H9 (cell line): ENCODE measurements around the gene TIPARP. TPM values are rescaled to one million over a fixed set of nuclear protein-coding genes. Genes with fewer than 3 reads are reported as not detected.
A peak's percentile ranks its signal among the peaks of the same experiment; 100 is the strongest.

ENCODE experiments used
- DNase-seq: peaks from one replicate; pipeline ENCODE4 v3.0.0-alpha.2; 2017
- H2AFZ ChIP-seq: one replicate; pipeline ENCODE4 v1.6.1; 2013; ENCODE audit warnings: mild to moderate bottlenecking, low read length, control low read depth, moderate library complexity
- H2AK5ac ChIP-seq: 2 replicates; pipeline ENCODE4 v1.6.1; 2013; ENCODE audit warnings: low read length, control low read depth, mixed read lengths; ENCODE audit not compliant: insufficient read length
- H2BK120ac ChIP-seq: one replicate; pipeline ENCODE4 v1.6.1; 2013; ENCODE audit warnings: low read depth, mild to moderate bottlenecking, low read length, control low read depth, inconsistent platforms; ENCODE audit not compliant: poor library complexity, severe bottlenecking
- H2BK12ac ChIP-seq: 2 replicates; pipeline ENCODE4 v1.6.1; 2013; ENCODE audit warnings: low read length, control low read depth, mixed read lengths, low read depth; ENCODE audit not compliant: insufficient read length
- H2BK15ac ChIP-seq: 2 replicates; pipeline ENCODE4 v1.6.1; 2013; ENCODE audit warnings: low read depth, low read length, control low read depth
- H2BK20ac ChIP-seq: one replicate; pipeline ENCODE4 v1.6.1; 2013; ENCODE audit warnings: low read depth, mild to moderate bottlenecking, low read length, control low read depth, inconsistent platforms; ENCODE audit not compliant: poor library complexity, severe bottlenecking
- H2BK5ac ChIP-seq: 2 replicates; pipeline ENCODE4 v1.6.1; 2013; ENCODE audit warnings: low read length, control low read depth, mixed read lengths; ENCODE audit not compliant: insufficient read length
- H3K14ac ChIP-seq: 2 replicates; pipeline ENCODE4 v1.6.1; 2013; ENCODE audit warnings: low read length, control low read depth; ENCODE audit not compliant: insufficient read depth
- H3K18ac ChIP-seq: 2 replicates; pipeline ENCODE4 v1.6.1; 2013; ENCODE audit warnings: low read depth, mild to moderate bottlenecking, mixed read lengths, low read length, control low read depth; ENCODE audit not compliant: insufficient read length
- H3K23ac ChIP-seq: 2 replicates; pipeline ENCODE4 v1.6.1; 2013; ENCODE audit warnings: low read length, control low read depth, mixed read lengths, low read depth; ENCODE audit not compliant: insufficient read length
- H3K23me2 ChIP-seq: 2 replicates; pipeline ENCODE4 v1.6.1; 2013; ENCODE audit warnings: low read depth, mild to moderate bottlenecking, mixed read lengths, low read length, control low read depth; ENCODE audit not compliant: insufficient read length, poor library complexity, severe bottlenecking
- H3K27ac ChIP-seq: 2 replicates; pipeline ENCODE4 v1.5.1; 2013; ENCODE audit warnings: low read length, control low read depth, mixed read lengths, low read depth; ENCODE audit not compliant: insufficient read length
- H3K27me3 ChIP-seq: 2 replicates; pipeline ENCODE4 v1.6.1; 2013; ENCODE audit warnings: low read length, control low read depth, inconsistent platforms; ENCODE audit not compliant: insufficient read depth
- H3K4ac ChIP-seq: 2 replicates; pipeline ENCODE4 v1.6.1; 2013; ENCODE audit warnings: low read depth, mild to moderate bottlenecking, control low read depth, inconsistent platforms, low read length, moderate library complexity
- H3K4me1 ChIP-seq: 2 replicates; pipeline ENCODE4 v1.6.1; 2013; ENCODE audit warnings: low read length, control low read depth, inconsistent platforms; ENCODE audit not compliant: insufficient read depth
- H3K4me2 ChIP-seq: 2 replicates; pipeline ENCODE4 v1.6.1; 2013; ENCODE audit warnings: low read length, control low read depth, mixed read lengths; ENCODE audit not compliant: insufficient read length, insufficient read depth
- H3K56ac ChIP-seq: 2 replicates; pipeline ENCODE4 v1.6.1; 2013; ENCODE audit warnings: low read depth, mild to moderate bottlenecking, mixed read lengths, low read length, control low read depth; ENCODE audit not compliant: insufficient read length
- H3K79me1 ChIP-seq: 2 replicates; pipeline ENCODE4 v1.6.1; 2013; ENCODE audit warnings: low read depth, mild to moderate bottlenecking, moderate library complexity, low read length, control low read depth, inconsistent platforms; ENCODE audit not compliant: insufficient read depth, poor library complexity, severe bottlenecking
- H3K79me2 ChIP-seq: 2 replicates; pipeline ENCODE4 v1.6.1; 2013; ENCODE audit warnings: low read length, control low read depth, inconsistent platforms; ENCODE audit not compliant: insufficient read depth
- H3K9ac ChIP-seq: 2 replicates; pipeline ENCODE4 v1.6.1; 2013; ENCODE audit warnings: low read length, control low read depth, mixed read lengths; ENCODE audit not compliant: insufficient read length; ENCODE audit errors: extremely low read depth
- H3K9me3 ChIP-seq: one replicate; pipeline ENCODE4 v1.6.1; 2013; ENCODE audit warnings: low read depth, low read length, inconsistent platforms; ENCODE audit not compliant: control insufficient read depth
- H3T11ph ChIP-seq: one replicate; pipeline ENCODE4 v1.6.1; 2013; ENCODE audit warnings: mild to moderate bottlenecking, low read length, control low read depth, inconsistent platforms
- H4K20me1 ChIP-seq: one replicate; pipeline ENCODE4 v1.6.1; 2013; ENCODE audit not compliant: control insufficient read depth, insufficient read length, insufficient read depth
- H4K5ac ChIP-seq: 2 replicates; pipeline ENCODE4 v1.6.1; 2013; ENCODE audit warnings: low read depth, mild to moderate bottlenecking, mixed read lengths, low read length, control low read depth; ENCODE audit not compliant: insufficient read length
- H4K8ac ChIP-seq: replicated peaks from 2 replicates; pipeline ENCODE4 v1.6.1; 2013; ENCODE audit warnings: low read length, control low read depth, mixed read lengths, low read depth; ENCODE audit not compliant: insufficient read length
- H4K91ac ChIP-seq: 2 replicates; pipeline ENCODE4 v1.6.1; 2013; ENCODE audit warnings: low read depth, mild to moderate bottlenecking, moderate library complexity, mixed read lengths, low read length, control low read depth; ENCODE audit not compliant: insufficient read length
- H3K27ac Mint-ChIP-seq, 3 experiments: 2 replicates in 2 of 3; 3 replicates in 1 of 3; pipeline ENCODE4 v1.8.0; 2020 to 2021; ENCODE audit warnings: mixed read lengths in 3 of 3, mild to moderate bottlenecking in 1 of 3, moderate library complexity in 1 of 3
- H3K27me3 Mint-ChIP-seq: 2 replicates; pipeline ENCODE4 v1.8.0; 2021; ENCODE audit warnings: low read depth, mild to moderate bottlenecking, moderate library complexity, mixed read lengths
- H3K36me3 Mint-ChIP-seq, 3 experiments: 2 replicates in 2 of 3; 3 replicates in 1 of 3; pipeline ENCODE4 v1.8.0; 2020 to 2021; ENCODE audit warnings: low read depth in 3 of 3, mixed read lengths in 3 of 3; ENCODE audit not compliant: insufficient read depth in 1 of 3
- H3K4me1 Mint-ChIP-seq, 2 experiments: 2 replicates each; pipeline ENCODE4 v1.8.0; 2020; ENCODE audit warnings: mixed read lengths in 2 of 2
- H3K4me3 Mint-ChIP-seq, 2 experiments: 2 replicates in 1 of 2; 3 replicates in 1 of 2; pipeline ENCODE4 v1.8.0; 2020 to 2021; ENCODE audit warnings: mild to moderate bottlenecking in 2 of 2, mixed read lengths in 2 of 2, moderate library complexity in 1 of 2
- H3K9me3 Mint-ChIP-seq, 2 experiments: 2 replicates in 1 of 2; 3 replicates in 1 of 2; pipeline ENCODE4 v1.8.0; 2020; ENCODE audit warnings: mild to moderate bottlenecking in 2 of 2, mixed read lengths in 2 of 2, moderate library complexity in 1 of 2
- WGBS: extraction: QIAGEN DNeasy Blood & Tissue Kit; methylation state at CpG from one replicate; pipeline ENCODE4 v1.1.7; 2013; ENCODE audit warnings: missing lambda C conversion rate, low lambda C conversion rate, mixed read lengths; ENCODE audit not compliant: insufficient read length; ENCODE audit errors: extremely low coverage; 5-methylcytosine and 5-hydroxymethylcytosine counted together
- total RNA-seq: library from RNA; stranded (reverse); gene quantifications from 2 replicates; pipeline ENCODE4 v1.2.1, GENCODE V29; 2021
- TF ChIP-seq, protein P1 (sequence below): fragments of 200-600 bp; sonication (generic); conservative IDR thresholded peaks from 3 replicates; pipeline ENCODE4 v1.8.0; 2021; ENCODE audit warnings: antibody characterized with exemption, mild to moderate bottlenecking

The TIPARP gene
- total RNA-seq, 1 experiment from 2014 or later = 5.9 TPM

DNA sequence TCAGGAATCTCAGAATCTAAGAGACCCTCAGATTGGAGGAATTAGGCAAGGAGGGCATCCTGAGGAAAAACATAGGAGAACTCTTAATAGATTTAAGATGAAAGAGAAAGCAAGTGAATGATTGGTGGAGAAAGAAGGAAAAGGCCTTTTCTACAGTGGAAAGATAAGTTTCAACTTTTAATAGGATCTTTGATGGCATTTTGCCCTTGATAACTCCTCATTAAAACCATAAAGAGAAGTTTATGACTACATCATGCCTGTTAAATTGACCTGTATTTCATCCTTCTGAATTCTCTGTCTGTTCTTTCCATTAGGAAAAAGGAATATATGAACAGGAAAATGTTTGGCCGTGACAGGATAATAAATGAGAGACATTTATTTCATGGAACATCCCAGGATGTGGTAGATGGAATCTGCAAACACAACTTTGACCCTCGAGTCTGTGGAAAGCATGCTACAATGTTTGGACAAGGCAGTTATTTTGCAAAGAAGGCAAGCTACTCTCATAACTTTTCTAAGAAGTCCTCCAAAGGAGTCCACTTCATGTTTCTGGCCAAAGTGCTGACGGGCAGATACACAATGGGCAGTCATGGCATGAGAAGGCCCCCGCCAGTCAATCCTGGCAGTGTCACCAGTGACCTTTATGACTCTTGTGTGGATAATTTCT is 30.1 kb downstream of the TIPARP start:
- Histone ChIP-seq H3K4me2 (no peak overlapping the region), H3K18ac (no peak overlapping the region), H3K23ac (no peak overlapping the region), H3K4ac (no peak overlapping the region), H2BK5ac (no peak overlapping the region), H2BK120ac (no peak overlapping the region), H3K27me3 (no peaks in the 10 kb centered on the region), H4K8ac (no peak overlapping the region), H3K79me2 (no peaks in the 10 kb centered on the region), H2BK20ac (no peak overlapping the region), H3T11ph (no peak overlapping the region), H3K4me1 (no peaks in the 10 kb centered on the region), H3K56ac (no peak overlapping the region), H3K14ac (no peak overlapping the region), H4K20me1 (no peaks in the 10 kb centered on the region), H3K9ac (no peak overlapping the region), H3K9me3 (no peaks in the 10 kb centered on the region), H4K5ac (no peak overlapping the region), H3K23me2 (no peaks in the 10 kb centered on the region), H4K91ac (no peak overlapping the region), H2BK12ac (no peak overlapping the region), H2BK15ac (no peak overlapping the region), H3K79me1 (no peaks in the 10 kb centered on the region), H3K27ac (no peak overlapping the region), H2AFZ (no peak overlapping the region), H2AK5ac (no peak overlapping the region)
- no peaks in the 10 kb centered on the region for H3K4me1 Mint-ChIP-seq
- peaks cover 9 to 34% (median 27%) of the 10 kb centered on the region in 3 experiments; a peak in 6 of 7 replicates for H3K36me3 Mint-ChIP-seq
- peak overlapping the region in 1 of 3 experiments; percentile 39; a peak in 1 of 7 replicates for H3K27ac Mint-ChIP-seq
- TF ChIP-seq, protein P1, sequence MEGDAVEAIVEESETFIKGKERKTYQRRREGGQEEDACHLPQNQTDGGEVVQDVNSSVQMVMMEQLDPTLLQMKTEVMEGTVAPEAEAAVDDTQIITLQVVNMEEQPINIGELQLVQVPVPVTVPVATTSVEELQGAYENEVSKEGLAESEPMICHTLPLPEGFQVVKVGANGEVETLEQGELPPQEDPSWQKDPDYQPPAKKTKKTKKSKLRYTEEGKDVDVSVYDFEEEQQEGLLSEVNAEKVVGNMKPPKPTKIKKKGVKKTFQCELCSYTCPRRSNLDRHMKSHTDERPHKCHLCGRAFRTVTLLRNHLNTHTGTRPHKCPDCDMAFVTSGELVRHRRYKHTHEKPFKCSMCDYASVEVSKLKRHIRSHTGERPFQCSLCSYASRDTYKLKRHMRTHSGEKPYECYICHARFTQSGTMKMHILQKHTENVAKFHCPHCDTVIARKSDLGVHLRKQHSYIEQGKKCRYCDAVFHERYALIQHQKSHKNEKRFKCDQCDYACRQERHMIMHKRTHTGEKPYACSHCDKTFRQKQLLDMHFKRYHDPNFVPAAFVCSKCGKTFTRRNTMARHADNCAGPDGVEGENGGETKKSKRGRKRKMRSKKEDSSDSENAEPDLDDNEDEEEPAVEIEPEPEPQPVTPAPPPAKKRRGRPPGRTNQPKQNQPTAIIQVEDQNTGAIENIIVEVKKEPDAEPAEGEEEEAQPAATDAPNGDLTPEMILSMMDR = no peak
- no peaks in the 10 kb centered on the region for H3K9me3 Mint-ChIP-seq
- no peak overlapping the region for H3K4me3 Mint-ChIP-seq
- DNase-seq = no peak
- no CpG with 5 or more reads among the region's 4 CpGs for WGBS
- H3K27me3 Mint-ChIP-seq = no peaks in the 10 kb centered on the region
